GM19240 (cell line): ENCODE results near the gene SMTNL2.
A peak's percentile ranks its signal among the peaks of the same experiment; 100 is the strongest.
"Not testable (repeated sequence)": the region's sequence is repeated elsewhere in the genome, so short reads cannot be mapped to it uniquely, and the experiment has no call there.

Experiments
- DNase-seq: peaks from one replicate; pipeline ENCODE4 v3.0.0; 2011; ENCODE audit warnings: low spot score; ENCODE audit not compliant: insufficient read length

The SMTNL2 gene

DNA sequence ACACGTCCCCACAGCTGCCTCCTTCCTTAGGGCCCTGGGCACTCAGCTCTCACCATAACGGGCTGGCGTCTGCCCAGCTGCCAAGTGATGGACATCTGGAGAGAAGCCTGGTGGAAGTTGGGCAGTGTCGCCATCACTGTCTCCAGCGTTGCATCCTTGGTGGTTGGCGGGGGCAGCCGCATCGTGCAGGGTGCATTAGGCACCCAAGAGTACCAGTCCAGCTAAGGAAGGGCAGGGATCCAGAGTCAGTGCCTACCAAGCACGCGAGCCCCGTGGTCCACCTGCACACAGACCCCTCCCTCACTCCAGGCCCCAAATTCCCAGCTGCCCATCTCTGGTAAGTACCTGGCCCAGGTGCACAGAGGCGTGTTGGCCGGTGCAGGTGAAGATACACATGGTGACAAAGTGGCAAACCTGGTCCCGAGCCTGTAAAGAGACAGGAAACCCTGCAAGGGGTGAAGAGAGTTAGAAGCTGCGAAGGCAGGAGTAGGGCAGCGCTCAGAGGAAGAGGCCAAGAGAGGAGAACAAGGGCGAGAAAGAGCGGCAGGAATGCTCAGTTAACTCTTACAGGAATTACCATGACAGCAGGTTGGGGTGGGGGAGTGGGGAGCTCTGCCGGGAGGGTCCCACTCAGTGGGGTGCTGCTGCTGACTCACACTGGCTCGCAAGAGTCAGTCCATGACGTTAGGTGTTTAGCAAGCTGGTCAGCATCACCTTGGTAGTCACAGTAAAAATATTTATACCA lies 47.7 kb downstream of the SMTNL2 start:
- no peak for DNase-seq

DNA sequence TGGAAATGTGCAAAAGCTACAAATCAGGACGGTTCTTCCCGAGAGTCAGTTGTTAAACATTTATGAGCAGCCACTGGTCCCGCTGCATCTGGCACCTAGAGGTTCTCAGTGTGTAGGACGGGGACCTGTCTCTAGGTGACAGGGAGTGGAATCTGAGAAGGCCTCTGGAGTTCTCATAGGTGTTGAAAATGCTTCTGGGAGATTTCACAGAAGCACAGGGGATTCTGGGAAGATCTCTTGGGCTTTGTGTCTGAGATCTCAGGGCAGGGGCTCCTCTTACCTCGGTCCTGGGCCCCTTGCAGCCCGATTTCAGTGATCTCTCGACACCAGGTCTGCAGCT lies 48.2 kb downstream of the SMTNL2 start:
- DNase-seq = no peak

DNA sequence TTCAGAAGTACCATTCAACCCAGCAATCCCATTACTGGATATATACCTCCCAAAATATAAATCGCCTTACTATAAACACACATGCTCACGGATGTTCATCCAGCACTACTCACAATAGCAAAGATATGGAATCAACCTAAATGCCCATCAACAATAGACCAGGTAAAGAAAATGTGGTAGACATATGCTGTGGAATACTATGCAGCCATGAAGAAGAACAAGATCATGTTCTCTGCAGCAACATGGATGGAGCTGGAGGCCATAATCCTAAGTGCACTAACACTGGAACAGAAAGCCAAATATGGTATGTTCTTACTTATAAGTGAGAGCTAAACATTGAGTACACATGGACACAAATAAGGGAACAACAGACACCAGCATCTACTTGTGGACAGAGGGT lies 49.3 kb downstream of the SMTNL2 start:
- no peak for DNase-seq

DNA sequence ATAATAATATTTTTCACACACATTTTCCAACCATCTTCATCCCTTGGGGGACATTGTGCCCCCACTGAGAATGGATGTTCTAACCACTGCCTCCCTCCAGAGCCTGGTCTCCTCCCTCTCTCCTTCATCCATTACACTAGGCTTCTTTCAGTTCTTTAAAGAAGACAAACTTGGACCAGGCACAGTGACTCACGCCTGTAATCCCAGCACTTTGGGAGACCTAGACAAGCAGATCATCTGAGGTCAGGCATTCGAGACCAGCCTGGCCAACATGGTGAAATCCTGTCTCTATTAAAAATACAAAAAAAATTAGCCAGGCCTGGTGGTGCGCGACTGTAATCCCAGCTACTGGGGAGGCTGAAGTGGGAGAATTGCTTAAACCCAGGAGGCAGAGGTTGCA lies 50.6 kb downstream of the SMTNL2 start:
- no peak for DNase-seq

DNA sequence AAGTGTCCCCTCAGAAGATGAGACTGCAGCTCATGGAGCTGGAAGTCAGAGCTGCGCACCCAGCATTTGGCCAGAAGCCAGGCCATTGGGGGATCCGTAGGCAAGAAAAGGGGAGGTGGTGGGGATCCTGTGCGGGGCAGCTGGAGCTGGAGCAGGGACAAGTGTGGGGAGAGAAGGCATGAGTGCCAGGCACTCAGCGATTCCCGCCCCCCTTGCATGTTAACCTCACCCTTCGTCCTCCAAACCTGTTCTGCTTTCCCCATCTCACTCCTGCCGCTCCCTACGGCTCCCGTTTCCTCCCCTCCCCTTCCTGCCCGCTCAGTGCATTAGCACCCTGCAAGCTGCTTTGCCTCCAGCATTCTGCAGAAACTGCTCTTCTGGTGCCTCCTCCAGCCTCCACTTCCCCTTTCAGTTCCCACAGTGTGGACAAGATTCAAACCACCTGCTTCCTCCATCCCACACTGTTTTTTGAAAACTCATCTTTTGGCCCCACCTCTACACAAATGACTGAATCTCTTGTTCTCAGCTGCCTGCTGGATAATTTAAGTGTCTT lies 51.6 kb downstream of the SMTNL2 start:
- peak; percentile 22 for DNase-seq

DNA sequence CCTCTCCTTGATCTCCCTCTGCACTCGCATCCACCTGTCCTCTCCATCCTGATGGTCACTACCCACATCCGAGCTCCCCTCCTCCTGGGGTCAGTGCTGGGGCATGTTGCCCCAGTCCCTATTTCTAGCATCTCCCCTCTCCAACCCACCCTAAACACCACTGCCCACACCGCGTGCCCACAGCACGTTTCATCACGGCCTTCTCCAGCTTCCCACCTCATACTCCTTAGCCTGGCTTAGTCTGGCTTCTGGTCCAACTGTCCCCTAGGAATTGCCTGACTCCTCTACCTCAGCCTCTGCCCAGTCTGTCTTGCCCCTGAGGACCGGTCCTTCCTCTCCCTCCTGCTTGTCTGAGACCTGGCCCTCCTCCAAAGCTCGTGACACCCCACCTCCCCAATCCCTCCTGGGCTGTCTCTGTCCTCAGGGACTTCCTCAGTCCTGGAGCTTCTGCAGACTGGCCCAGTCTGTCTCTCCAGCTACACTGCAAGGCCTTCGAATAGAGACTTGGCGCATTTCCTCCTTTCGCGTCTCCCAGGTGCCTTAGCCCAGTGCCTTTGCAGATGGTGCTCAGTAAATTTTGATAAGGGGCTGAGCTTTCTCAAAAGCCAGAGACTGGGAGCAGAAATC lies 52.3 kb downstream of the SMTNL2 start:
- no peak for DNase-seq

DNA sequence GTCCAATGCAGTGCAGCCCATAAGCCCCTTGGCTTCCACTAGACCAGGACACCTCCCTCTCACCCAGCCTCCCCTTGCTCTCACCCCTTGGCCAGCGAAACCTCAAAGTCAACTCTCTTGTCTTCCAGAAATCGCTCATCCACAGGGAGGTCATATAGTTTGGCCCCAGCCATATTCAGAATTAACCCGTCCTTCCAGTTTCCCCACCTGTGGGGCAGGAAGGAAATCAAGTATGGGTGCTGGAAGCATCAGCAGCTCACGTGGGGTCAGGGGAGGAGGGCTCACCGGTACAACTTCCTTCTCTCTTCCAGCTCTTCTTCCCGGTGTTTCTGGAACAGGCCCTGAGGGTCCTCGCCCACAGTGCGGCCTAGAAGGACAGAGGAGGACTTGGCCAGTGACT lies 54.4 kb downstream of the SMTNL2 start:
- DNase-seq = not testable (repeated sequence)

DNA sequence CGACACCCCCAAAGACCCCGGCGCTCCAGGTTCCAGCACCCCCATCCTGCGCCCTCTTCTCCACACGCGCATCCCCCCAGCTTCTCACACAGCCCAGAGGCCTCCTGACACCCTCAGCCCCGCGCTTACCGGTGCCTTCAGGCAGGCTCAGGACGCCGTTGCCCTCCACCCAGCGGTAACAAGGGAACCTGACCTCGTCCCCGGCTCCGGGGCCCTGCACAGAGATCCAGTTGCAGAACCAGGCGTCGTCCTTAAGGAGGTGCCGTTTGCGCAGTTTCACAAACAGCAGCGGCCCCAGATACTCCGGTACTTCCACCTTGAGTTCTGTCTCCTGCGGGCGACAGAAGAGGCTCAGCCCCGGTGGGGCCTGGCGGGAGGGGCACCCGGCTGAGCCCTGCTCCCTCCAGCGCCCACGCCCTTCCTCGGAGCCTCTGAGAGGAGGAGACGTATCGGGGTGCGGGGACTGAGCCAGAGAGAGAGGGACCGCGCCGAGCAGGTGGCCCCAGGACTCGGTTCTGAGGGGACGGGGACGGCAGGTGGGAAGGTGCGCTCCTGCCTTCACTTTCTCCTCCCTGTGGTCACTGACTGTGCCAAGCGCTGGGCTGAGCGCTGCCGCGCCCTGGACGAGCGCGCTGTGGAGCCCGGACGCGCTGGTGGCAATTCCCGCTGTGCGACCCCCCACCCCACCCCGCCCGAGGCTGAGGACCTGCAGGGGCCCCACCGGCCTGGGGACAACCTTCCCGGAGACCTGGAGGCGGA lies 55.2 kb downstream of the SMTNL2 start:
- not testable (repeated sequence) for DNase-seq

DNA sequence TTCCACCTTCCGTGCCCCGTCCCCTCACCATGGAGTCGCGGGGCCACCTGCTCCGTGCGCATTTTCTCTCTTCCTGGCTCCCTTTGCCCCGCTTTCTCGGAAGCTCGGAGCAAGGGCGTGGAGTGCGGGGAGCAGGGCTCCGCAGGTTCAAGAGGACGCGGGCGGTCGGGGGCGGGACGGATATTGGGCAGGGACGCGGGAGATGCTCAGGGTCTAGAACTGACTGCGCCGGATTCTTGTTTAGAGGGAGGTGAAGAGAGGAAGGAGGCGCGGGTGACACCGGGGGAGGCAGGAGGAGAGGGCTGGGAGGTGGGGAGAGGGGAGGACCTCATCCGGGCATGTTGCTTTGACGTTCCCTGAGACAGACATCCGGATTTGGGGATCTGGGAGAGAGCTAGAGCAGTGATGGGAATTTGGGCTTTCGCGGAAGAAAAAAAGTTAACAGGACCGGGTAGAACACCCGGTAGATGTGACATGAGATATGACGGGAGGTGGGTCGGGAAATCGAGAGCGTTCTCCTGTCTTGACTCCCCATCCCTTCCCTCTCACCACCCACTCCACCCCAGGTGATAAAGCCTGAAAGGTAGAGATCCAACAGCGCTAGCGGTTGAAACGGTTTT lies 56.4 kb downstream of the SMTNL2 start:
- DNase-seq = not testable (repeated sequence)

DNA sequence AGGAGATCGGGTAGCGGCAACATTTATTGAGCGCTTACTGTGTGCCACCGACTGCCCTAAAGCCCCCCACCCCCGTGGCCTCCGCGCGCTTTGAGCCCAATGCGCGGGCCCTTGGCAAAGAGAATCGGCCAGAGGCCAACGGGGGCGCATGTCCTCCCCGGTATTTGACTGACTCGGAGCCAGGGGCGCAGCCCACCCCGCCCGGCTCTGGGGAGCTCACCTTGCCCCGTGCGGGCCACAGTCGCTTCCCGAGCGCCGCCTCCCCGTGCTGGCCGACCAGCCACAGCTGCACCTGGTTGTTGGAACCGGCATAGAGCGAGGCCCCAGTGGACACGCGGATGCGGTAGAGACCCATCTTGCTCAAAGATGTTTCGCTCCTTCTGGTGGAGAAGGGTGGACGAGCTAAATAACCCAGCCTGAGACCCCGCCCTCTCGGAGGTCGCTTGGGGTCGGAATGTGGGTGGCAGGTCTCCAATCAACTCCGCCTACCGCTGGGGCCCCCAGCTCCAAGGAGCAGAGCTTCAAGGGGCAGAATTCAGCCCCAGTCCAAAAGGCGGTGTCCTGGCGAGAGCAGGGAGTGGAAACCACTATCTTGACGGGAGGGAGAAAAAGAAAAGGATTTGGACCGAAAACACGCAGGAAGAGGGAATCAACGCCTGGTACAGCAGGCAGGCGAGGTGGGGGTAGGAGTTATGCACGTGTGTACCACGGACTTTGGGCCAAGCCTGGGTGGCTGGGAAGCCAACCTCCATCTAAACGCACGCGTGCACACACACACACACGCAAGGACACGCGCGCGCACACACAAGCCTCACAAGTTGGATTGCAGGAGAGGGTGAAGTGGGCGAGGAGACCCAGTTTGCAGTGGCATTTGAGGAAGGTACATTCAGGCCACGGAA lies 57.2 kb downstream of the SMTNL2 start, which contains the start of gene ALOX15:
Gene ALOX15, minus strand, starts transcription at position 382 of the 899 bp plus-strand sequence. Its CDS starts 27 bp downstream, at position 355.
- no peak for DNase-seq

DNA sequence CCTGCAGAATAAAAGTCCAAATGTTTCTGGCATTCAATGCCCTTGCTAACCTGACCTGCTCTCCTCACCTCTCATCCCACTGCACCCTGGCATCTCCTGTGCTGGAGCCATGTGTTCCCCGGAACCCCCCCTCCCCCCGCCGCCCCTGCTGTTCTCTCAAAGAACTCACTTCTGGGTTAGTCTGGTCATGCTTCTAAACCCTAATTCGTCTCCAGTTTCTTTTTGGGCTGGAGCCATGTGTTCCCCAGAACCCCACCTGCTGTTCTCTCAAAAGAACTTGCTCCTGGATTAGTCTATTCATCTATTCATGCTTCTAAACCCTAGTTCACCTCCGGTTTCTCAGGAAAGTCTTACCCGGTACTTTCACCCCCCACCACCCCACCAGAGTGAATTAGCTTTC lies 58.0 kb downstream of the SMTNL2 start:
- DNase-seq = no peak

DNA sequence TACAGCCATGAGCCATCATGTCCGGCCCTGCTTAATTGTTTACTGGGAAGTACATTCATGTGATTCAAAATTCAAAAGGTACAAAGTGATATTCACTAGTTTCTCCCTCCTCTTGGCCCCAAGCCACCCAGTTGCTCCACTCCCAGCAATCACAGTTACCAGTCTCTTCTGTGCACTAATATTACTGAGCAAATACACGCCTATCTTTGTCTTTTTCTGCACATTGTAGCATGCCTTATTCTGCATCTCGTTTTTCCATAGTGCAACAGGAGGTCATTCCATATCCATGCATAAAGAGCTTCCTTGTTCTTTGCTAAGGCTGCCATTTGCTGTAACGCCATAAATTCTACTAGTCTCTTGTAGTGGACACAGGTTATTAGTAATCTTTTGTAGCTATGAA lies 59.3 kb downstream of the SMTNL2 start:
- DNase-seq = no peak

DNA sequence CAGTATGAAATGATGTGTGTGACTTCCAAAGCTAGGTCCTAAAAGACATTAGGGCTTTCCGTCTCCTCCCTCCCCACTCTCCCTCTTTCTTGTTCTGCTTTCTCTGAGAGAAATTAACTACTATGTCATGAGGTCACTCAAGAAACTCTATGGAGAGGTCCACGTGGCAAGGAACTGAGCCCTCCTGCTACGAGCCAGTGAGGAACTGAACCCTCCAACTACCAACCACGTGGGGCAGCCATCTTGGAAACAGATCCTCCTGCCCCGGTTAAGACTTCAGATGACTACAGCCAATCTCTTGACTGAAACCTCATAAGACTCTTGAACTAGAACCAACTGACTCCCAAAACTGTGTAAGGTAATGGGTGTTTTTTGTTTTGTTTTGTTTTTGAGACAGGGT lies 61.3 kb downstream of the SMTNL2 start:
- DNase-seq = no peak

DNA sequence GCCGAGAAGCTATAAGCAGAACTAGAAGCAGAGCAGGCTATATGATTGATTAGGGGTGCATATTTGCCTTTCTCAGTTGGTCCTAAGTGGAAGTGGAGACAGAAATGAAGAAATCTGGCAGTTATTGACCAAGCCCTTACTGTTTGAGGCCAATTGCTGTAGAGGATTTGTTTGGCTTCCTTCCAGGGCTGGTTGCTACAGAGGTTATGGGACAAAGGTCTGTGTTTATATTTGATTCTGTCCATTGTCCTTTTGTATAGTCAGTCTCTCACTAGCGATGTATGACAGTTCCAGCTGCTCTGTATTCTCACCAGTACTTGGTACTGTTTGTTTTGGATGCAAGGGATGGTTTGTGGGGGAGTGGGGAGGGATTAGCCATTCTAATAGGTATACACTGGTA lies 64.4 kb downstream of the SMTNL2 start:
- DNase-seq = no peak

DNA sequence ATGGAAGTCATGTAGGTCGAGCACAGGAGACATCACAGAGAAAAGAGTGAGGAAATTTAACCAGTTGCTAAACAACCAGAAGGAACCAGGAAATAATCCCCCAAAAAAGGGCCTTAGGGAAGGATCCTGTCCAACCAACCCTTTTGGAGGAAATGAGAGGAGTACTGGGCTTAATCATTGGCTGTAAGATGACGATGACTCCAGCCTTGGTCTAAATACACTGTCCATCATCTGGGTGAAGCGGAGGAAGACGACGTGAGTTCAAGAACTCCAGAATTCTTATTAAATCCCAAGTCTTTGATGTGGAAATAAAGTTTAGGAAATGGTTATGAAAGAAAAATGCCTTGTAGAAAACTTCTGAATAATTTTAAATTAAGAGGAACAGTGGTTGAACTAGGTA lies 68.7 kb downstream of the SMTNL2 start:
- DNase-seq = no peak

DNA sequence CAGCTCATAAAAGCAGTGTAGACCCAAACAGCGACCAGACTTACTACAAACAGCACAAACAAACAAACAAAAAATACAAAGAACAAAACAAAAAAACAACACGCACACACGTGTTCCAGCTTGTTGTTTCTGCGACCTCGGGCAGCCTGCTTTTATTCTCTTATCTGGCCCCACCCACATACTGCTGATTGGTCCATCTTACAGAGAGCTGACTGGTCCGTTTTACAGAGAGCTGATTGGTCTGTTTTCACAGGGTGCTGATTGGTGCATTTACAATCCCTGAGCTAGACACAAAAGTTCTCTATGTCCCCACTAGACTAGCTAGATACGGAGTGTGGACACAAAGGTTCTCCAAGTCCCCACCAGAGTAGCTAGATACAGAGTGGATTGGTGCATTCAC lies 71.6 kb downstream of the SMTNL2 start:
- not testable (repeated sequence) for DNase-seq

DNA sequence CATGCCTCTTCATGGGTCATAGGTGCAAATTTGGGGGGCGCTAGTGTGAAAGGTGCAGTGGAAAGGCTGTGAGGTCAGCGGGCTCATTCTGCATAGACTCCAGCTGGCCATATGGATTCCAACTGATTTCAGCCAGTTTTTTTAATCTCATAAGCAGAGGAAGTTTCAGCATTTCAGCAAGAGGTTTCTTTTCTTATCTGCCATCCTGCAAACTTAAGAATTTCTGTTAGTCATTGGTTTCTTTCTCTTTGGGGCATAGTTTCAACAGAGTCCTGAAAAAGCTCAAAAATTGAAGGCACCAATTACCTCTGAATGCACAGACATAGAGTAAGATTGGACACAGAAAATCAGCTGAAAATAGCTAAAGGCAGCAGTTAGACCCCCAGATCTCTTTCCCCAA lies 73.3 kb downstream of the SMTNL2 start:
- DNase-seq = no peak
